ENCODE data around the gene INO80B. TPM values are rescaled to one million over a fixed set of nuclear protein-coding genes. Genes with fewer than 3 reads are reported as not detected.

The INO80B gene
- total and polyA plus RNA-seq, 2 of the 8 experiments (the other 6 are each of a cell fraction or from before 2014, with no cell fraction given): 3.9 to 18.5 TPM

DNA sequence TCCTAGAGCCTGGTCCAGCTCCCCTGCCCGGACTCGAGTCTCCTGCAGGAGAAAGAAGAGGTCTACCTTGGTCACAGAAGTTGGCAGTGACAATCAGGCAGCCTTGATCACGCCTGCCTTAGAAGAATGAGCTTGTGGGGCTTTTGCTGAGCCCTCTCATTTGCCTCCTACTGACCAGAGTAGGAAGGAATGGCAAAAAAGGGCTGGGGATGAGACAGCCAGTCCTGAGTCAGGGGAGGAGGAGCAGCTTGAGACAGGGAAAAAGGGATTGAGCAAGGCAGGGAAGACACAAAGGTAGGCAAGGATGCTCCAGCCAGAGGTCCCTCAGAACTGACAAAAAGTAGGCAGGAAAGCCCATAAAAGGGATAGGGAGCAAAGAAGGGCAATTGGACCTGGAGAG lies 27.3 kb upstream of the INO80B start:
- Histone ChIP-seq H3K9me3 (ENCODE audit: insufficient read depth in 2 of 2, low read depth in 1 of 2, low read length in 1 of 2) (no peaks in the 10 kb centered on the region), H2BK20ac (ENCODE audit: low read length) (no peak overlapping the region), H2BK5ac (ENCODE audit: low read depth, low read length) (no peak overlapping the region), H3K23ac (ENCODE audit: insufficient read length) (no peak overlapping the region), H3K4ac (replicated peaks; ENCODE audit: insufficient read length, low read depth, low read length) (no peak overlapping the region), H4K91ac (replicated peaks; ENCODE audit: insufficient read length, low read length) (no peak overlapping the region), H4K5ac (ENCODE audit: insufficient read length, low read depth, low read length) (no peak overlapping the region), H3K27me3 (replicated peaks in 1 of 4; ENCODE audit: control insufficient read depth in 3 of 4, extremely low read depth in 1 of 4, insufficient read depth in 3 of 4, low read length in 3 of 4) (0 out of 7 replicates have a peak, but pooled peaks cover 0 to 2% (median 0%) of the 10 kb centered on the region in 4 experiments), H3K79me2 (ENCODE audit: control insufficient read depth in 1 of 2, insufficient read depth in 2 of 2, low read length in 2 of 2) (no peaks in the 10 kb centered on the region), H2BK120ac (replicated peaks; ENCODE audit: low read depth, low read length) (no peak overlapping the region), H2AK5ac (ENCODE audit: low read depth, low read length) (no peak overlapping the region), H3K14ac (ENCODE audit: insufficient read length) (no peak overlapping the region), H3K18ac (ENCODE audit: extremely low read depth, low read length) (no peak overlapping the region), H3K4me1 (replicated peaks in 1 of 4; ENCODE audit: control insufficient read depth in 3 of 4, insufficient read depth in 4 of 4, low read length in 3 of 4) (0 out of 7 replicates have a peak, but pooled peaks cover 0 to 2% (median 0%) of the 10 kb centered on the region in 4 experiments), H3K27ac (ENCODE audit: low read depth, low read length) (no peak overlapping the region), H3K79me1 (ENCODE audit: low read depth, low read length) (peaks cover 4% of the 10 kb centered on the region; the same call in 1 of the 2 replicates), H2BK12ac (ENCODE audit: low read depth, low read length) (no peak overlapping the region), H2BK15ac (ENCODE audit: low read length) (no peak overlapping the region), H3K4me3 (ENCODE audit: extremely low read depth in 1 of 4, insufficient read depth in 2 of 4, low read depth in 3 of 4, low read length in 4 of 4) (no peak overlapping the region), H3K23me2 (ENCODE audit: low read depth, low read length) (no peaks in the 10 kb centered on the region), H3K56ac (replicated peaks; ENCODE audit: insufficient read length, low read depth, low read length) (no peak overlapping the region), H4K8ac (ENCODE audit: extremely low read depth, insufficient read depth, low read length) (no peak overlapping the region), H3K4me2 (ENCODE audit: insufficient read depth in 1 of 2, low read depth in 2 of 2, low read length in 2 of 2) (no peak overlapping the region), H4K20me1 (replicated peaks in 1 of 2; ENCODE audit: control insufficient read depth in 1 of 2, insufficient read depth in 2 of 2, low read length in 2 of 2) (peaks cover 4 to 24% of the 10 kb centered on the region in 2 experiments), H3K9ac (replicated peaks in 1 of 4; ENCODE audit: extremely low read depth in 1 of 4, low read depth in 3 of 4, low read length in 3 of 4) (no peak overlapping the region), H2AFZ (ENCODE audit: low read length) (no peak overlapping the region), H3K36me3 (ENCODE audit: control insufficient read depth in 2 of 4, insufficient read depth in 4 of 4, low read length in 3 of 4) (peaks cover 19 to 75% (median 57%) of the 10 kb centered on the region in 4 experiments)
- FAIRE-seq: no peak
- no peak for DNase-seq (ENCODE audit: low read depth in 1 of 2, low spot score in 2 of 2)
- WGBS, 2 experiments (ENCODE audit: extremely low coverage in 1 of 2, insufficient coverage in 1 of 2, insufficient read length in 1 of 2, insufficient replicate concordance in 2 of 2, low coverage in 1 of 2, low lambda C conversion rate in 2 of 2, missing lambda C conversion rate in 1 of 2): 88% methylated on average over 3 of the region's 3 CpGs; no CpG with 5 or more reads in 1 of the 2 experiments
- ChIA-PET POLR2A (ENCODE audit: partially characterized antibody) (interaction anchor here (1.0 to 5.5 kb wide), 7 partner anchors 9 to 67 kb away, joined by 3 to 42 read pairs (median 4); no protein-coding TSS in a partner anchor), CTCF (ENCODE audit: partially characterized antibody) (interaction anchor here (0.6 to 1.1 kb wide), 3 partner anchors 12 to 178 kb away, joined by 3 to 5 read pairs (median 4); partner anchors contain the start of genes CCDC142 and TTC31)
- TF ChIP-seq CBX8 (IDR thresholded peaks at IDR 0.05; ENCODE audit: borderline replicate concordance, low read depth, low read length) (no peak), GABPA (IDR thresholded peaks at IDR 0.05; ENCODE audit: borderline replicate concordance, insufficient read depth, low read length) (no peak), SP4 (IDR thresholded peaks at IDR 0.05; ENCODE audit: low read length) (no peak), BRCA1 (IDR thresholded peaks at IDR 0.05; ENCODE audit: low read depth, low read length) (no peak), SIRT6 (IDR thresholded peaks at IDR 0.05; ENCODE audit: low read length) (no peak), SAP30 (IDR thresholded peaks at IDR 0.05; ENCODE audit: insufficient read depth, insufficient replicate concordance, low read length) (no peak), RNF2 (IDR thresholded peaks at IDR 0.05; ENCODE audit: borderline replicate concordance, low read depth, low read length, missing control alignments, poor library complexity, severe bottlenecking) (no peak), RXRA (IDR thresholded peaks at IDR 0.05; ENCODE audit: insufficient read depth, low read depth, low read length) (no peak), JUN (IDR thresholded peaks at IDR 0.05; ENCODE audit: low read depth, low read length) (no peak), FOSL1 (IDR thresholded peaks at IDR 0.05; ENCODE audit: insufficient read depth, low read depth, low read length) (no peak), RFX5 (IDR thresholded peaks at IDR 0.05; ENCODE audit: borderline replicate concordance, low read depth, low read length) (no peak)
- TF ChIP-seq, protein P1, sequence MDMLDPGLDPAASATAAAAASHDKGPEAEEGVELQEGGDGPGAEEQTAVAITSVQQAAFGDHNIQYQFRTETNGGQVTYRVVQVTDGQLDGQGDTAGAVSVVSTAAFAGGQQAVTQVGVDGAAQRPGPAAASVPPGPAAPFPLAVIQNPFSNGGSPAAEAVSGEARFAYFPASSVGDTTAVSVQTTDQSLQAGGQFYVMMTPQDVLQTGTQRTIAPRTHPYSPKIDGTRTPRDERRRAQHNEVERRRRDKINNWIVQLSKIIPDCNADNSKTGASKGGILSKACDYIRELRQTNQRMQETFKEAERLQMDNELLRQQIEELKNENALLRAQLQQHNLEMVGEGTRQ (IDR thresholded peaks at IDR 0.05; ENCODE audit: low read length): no peak
